HUDEP-2 (cell line): ENCODE results near the gene ZG16B.

ENCODE experiments used
- DNase-seq, 76 experiments: peaks; one replicate each; lab custom pipeline; 2025; ENCODE audit not compliant: unreplicated experiment in 76 of 76; lab: John Stamatoyannopoulos, UW

Gene ZG16B

DNA sequence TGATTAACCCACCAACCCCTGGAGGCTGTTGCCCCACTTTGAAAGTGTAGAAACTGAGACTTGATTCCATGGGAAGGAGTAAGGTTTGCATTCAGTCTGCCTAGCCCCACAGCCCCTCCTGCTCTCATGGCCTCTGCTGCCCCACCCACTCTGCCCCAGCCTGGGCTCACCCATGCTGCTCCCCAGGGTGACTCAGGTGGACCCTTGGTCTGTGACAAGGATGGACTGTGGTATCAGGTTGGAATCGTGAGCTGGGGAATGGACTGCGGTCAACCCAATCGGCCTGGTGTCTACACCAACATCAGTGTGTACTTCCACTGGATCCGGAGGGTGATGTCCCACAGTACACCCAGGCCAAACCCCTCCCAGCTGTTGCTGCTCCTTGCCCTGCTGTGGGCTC lies 25.4 kb upstream of the ZG16B start:
- no peak for DNase-seq

DNA sequence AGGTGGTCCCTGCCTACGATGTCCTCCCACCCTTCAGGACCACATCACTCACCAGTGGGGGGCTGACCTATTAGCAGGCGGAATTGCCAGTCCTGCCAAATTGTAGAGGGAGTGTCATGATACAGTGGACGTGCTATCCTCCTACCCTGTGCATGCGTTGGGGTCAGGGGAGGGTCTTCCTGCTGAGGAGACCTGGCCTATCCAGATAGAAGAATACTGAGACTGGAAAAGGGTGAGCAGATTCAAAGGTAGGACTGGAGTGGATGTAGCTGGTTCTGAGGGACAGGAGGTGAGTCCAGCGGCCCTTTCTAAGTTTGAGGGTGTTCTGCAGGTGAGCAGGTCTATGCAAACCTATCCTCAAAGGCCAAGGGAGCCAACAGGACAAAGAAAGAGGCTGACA lies 23.8 kb upstream of the ZG16B start:
- DNase-seq: no peak

DNA sequence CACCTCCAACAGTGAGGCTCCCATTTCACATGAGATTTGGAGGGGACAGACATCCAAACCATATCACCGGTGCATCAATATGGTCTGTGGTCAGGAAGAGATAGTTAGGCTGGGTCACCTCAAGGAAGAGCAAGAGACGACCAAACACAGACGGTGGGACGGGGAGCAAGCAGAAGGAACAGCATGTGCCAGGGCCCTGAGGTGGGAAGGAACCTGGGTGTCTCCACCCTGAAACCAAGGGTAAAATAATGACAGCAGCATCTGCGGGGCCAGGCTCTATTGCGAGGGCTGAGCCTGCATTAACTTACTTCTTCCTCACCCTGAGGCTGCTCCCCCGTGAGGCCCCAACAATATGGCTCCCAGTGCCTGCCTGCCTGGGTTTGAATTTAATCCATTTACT lies 21.9 kb upstream of the ZG16B start:
- DNase-seq: no peak

DNA sequence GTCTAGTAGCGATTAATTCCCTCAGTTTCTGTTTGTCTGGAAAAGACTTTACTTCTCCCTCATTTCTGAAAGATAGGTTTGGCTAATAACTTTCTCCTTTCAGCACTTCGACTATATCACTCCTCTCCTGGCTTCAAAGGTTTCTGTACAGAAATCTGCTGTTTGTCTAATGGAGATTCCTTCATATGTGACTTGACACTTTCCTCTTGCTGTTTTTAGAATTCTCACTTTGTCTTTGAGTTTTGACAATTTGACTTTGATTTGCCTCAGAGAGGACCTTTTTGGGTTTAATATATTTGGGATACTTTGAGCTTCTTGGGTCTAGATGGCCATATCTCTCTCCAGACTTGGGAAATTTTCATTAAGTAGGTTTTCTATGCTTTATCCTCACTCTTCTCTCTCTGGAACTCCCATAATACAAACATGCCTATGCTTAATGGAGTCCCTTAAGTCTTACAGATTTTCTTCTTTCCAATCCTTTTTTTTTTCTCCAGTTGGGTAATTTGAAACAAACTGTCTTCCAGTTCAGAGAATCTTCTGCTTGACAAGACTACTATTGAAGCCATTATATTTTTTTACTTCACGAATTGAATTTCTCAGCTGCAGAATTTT lies 20.8 kb upstream of the ZG16B start:
- DNase-seq: no peak

DNA sequence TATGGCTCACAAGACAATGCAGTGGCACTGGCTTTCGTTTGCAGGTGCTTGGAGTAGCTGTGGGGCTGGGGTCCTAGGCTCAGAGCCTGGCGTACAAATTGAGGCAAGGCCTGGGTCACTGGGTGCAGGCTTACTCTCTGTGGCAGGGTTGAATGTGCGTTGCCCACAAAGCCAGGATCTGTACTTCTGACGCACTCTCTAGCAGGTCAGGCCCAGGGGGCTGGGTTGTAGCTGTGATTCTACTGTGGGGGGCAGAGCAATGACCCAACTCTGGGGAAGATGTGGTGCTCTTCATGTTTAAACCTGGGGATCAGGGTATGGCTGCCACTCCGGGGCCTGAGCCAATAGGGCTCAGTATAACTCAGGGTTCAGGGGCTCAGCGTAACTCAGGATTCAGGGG lies 19.5 kb upstream of the ZG16B start:
- DNase-seq: no peak

DNA sequence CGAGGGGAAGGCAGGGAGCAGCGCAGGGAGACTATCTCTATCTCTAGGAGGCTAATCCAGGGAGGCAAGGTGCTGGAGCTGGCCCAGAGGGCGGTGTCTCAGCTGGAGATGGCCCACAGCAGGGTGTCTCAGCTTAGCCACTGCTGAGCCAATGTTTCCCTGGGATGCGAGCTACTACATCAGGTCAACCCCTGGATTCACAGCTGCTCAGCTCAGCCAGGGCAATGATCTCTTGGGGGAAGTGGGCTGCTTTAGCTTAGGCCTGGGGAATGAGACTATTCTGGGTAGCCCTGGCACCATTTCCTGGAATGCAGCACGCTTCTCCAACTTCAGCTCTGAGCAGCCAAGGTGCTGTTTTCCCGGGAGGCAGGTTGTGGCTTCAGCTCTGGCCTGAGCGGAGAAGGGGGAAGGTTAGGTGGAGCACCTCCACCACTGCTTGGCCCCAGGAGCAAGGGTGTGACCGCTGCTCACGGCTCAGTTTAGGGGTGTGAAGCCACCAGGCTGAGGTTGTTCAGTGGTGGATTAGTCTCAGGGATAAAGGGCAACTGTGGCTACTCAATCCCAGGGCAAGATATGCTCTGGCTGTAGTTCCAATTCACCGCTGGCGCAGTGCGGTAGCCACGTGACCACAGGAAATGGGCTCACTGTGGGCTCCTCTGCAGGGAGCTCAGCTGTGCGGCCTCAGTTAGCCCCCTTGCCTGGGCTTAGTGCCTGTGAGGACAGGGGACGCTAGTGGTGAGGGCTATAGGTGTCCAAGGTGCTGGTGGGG lies 18.2 kb upstream of the ZG16B start:
- DNase-seq: no peak

DNA sequence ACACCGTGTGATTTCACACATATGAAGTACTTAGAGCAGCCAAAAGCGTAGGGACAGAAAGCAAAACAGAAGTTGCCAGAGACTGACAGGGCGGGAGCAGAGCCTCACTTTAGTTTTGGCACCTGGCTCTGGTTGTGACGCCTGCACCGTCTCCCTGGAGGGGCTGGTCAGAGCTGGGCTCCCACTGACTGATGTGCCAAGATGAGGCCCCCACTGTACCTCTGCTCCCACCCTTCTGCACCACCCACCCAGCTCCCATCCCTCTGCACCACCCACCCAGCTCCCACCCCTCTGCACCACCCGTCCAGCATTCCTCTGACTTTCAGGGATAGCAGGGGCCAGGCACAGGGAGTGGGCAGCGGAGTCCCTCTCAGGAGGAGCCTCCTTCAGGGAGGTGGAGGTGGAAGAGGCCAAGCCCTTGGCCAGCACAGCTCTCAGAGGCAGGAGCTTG lies 16.3 kb upstream of the ZG16B start:
- no peak for DNase-seq

DNA sequence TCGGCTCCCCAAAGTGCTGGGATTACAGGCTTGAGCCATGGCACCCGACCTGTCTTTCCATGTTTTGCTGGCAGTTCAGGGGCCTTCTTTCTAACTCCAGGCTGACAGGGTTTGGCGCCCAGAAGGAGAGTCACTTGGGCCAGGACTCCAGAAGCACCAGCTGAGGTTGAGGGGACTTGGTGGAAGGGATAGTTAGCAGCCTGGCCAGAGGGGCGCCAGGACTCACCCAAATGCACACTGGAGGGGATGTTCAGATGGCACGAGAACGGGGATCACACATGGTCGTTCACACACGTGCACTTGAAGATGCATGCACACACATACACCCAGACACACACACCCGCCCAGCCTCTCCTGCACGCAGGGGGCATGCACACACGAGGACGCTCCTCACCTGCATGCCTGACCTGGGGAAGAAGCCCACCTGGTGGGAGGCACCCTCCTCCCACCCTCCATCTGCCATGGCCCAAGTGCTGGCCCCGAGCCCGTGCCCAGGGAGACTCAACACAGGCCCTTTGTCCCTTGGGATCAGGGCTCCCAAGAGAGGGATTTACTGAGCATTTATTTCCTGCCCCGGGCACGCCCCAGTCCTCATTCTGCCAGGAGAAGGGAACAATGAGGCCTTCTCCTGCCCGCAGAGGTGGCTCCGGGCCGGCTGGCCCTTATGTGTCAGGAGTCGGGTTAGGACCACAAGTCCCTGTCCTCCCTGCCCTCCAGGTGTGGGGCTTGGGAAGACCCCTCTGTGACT lies 15.4 kb upstream of the ZG16B start:
- no peak for DNase-seq

DNA sequence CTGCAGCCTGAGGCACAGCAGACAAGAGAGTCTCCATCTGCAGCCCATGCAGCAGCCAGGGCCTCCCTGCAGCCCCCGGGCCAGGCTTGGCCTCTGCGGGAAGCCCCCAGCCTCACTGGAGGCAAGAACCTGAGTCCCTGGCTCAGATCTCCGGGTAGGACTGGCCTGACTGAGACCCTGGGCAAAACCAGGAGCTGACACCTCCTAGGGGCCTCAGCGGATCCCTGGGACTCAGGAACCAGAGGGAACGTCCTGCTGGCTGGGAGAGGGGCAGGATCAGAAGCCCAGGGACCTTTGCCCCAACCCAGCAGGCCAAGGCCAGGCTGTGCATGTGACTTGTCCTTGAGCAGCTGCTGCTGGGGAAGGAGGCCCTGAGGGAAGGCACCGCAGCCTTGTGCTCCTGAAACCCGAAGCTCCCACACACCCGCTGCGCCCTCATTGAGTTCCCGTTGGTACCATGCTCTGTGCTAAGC lies 14.8 kb upstream of the ZG16B start:
- DNase-seq: no peak

DNA sequence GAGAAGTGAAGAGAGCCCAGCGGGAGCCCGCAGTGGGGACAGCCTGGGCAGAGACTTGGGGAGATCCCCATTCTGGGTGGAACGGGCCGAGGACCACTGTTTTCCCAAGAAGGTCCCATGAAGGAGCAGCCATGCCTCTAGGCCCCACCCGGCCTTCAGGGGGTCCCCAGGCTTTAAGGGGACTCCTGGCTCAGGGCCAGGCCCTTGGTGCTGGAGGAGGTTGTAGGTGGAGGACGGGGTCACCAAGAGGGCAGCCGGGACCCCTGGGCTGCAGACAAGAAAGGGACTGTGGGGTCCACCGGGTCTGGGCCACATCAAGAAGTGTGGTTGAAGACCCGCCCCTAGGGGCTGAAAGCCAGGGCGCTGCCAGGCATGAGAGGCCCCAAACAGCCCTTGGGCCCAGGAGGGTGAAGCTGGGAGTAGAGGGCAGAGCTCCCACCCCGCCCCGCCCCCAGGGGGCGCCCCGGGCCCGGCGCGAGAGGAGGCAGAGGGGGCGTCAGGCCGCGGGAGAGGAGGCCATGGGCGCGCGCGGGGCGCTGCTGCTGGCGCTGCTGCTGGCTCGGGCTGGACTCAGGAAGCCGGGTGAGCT lies 13.3 kb upstream of the ZG16B start, which contains the start of gene PRSS21:
Gene PRSS21, plus strand, starts transcription at position 487 of the 589 bp plus-strand sequence. Its CDS starts 32 bp downstream, at position 519.
- no peak for DNase-seq

DNA sequence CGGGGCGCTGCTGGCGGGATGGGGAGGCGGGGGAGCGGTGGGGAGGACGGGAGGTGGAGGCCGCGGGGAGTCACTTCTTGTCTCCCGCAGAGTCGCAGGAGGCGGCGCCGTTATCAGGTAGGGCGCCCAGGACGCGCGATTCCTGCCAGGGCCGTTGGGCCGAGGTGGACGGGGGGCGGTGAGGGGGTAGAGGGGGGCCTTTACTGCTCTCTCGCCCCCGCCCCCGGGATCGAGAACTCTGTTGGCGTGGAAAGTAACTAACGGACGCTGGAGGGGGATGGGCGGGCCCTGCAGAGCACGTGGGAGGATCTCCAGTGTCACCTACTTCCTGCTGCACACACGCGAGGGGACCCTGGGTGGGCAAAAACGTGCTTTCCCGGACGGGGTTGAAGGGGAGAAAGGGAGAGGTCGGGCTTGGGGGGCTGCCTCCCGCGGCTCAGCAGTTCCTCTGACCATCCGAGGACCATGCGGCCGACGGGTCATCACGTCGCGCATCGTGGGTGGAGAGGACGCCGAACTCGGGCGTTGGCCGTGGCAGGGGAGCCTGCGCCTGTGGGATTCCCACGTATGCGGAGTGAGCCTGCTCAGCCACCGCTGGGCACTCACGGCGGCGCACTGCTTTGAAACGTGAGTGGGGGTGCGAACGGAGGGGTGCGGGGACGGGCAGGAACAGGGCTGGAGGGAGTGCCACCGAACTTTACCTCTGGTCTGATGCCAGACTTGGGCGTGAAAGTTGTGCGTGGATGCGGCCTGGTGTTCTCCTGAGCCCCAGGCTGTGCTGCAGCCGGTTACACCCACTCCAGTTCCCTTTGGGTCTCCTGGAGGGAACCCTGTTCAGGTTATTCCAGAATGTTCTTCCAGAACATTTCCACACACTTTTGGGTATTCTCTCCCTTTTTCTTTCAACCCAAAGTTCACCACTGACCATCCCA lies 12.5 kb upstream of the ZG16B start:
- no peak for DNase-seq

DNA sequence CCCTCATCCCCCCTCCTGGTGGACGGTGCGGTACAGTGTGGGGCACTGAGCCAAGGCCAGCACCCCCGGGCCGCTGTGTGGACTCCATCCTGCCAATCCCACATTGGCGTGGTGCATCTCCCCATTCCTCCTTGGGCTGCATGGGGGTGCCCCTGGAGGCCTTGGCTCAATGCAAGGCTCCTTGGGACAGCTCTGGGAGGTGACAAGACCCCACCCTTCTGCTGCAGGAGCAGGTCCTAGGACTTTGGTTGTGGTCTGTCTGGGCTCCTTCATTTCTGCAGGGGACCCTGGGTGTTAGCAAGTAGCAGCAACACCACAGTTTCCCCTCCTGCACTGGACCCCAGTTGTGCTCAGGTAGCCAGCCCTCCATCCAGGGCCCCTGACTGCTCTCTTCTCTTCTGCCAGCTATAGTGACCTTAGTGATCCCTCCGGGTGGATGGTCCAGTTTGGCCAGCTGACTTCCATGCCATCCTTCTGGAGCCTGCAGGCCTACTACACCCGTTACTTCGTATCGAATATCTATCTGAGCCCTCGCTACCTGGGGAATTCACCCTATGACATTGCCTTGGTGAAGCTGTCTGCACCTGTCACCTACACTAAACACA lies 11.7 kb upstream of the ZG16B start:
- DNase-seq: no peak

DNA sequence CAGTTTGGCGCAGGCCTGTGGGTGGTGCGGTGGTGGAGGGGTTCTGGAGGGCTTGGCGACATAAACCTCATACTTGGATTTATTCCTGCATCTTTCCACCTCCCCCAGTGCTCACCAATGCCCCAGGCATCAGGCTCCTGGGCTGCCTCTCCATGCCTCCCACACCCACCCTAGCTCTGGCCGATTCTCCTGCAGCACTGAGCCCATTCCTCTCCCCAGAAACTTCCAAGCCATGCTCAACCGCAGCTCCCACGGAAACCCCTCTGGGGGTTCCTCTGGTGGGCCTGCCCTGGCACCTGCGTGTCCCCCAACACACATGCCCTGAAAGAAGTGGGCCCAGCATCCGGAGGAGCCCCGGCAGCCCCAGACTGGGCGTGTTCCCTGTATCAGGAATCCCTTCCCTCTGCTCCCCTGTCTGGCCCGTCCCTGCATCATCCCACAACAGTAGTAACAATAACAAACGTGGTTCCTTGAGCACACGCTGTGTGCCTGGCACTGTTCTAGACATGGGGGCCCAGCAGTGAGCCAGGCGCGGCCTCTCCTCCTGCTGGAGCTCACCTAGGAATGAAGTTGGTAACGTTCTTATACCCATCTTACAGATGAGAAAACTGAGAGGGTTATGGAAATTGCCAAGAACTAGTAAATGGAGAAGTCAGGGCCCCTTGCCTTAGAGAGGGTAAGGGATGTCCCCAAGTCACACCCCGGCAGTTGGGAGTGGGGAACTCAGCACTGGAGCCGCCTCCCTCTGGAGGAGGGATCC lies 10.7 kb upstream of the ZG16B start:
- no peak for DNase-seq

DNA sequence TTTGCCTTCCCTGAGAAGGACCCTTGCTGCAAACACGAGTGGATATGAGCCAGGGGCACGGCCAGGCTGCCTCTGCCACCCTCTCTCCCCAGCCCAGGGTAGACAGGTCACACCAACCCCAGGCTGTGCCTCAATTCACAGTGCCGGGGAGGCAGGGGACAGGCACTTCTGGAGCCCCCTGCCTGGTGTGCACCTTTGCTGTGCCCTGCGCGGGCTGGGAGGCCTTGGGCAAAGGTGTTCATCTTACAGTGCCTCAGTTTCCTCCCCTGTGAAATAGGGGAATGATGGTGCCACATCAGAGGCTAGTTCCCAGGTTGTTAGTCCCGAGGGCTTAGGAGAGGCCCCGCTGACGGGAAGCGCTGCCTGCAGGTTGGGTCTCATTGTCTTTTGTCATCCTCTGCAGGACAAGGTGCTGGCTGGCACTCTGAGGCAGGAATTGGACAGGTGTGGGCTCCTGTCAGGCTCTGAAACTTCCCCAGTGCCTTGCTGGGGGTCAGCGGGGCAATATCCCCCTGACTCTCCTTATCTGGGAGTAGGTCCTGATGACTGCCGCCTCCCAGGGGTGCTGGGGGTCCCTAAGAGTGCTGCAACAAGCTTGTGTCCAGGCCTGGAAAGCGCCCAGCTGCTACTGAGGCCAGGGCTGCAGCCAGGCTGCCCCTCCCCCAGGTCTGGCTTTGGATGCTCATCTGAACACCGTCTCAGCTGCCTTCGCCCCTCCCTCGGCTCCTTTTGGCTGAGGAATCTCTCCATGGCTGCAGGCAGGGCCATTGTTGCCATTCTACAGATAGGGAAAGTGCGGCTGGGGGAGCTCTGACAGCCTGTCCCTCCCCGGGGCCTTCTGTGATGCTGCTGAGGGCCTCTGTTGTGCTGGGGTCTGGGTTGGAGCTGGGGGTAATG lies 9.9 kb upstream of the ZG16B start:
- no peak for DNase-seq

DNA sequence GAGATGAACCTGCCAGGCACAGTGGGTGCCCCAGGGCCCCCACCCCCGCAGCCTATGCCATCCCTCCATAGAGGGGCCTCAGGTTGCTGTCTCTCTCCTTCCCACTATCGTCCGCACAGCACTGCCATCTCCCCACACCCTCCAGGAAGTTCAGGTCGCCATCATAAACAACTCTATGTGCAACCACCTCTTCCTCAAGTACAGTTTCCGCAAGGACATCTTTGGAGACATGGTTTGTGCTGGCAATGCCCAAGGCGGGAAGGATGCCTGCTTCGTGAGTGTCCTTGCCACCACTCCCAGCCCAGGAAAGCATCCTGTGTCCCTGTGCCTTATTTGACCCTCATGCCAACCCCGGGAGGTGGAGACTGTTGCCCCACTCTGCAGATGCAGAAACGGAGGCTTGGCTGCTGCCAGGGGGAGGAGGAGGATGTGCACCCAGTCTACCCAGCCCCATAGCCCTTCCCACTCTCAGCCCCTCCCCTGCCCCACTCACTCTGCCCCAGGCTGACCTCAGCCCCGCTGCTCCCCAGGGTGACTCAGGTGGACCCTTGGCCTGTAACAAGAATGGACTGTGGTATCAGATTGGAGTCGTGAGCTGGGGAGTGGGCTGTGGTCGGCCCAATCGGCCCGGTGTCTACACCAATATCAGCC lies 9.1 kb upstream of the ZG16B start:
- no peak for DNase-seq

DNA sequence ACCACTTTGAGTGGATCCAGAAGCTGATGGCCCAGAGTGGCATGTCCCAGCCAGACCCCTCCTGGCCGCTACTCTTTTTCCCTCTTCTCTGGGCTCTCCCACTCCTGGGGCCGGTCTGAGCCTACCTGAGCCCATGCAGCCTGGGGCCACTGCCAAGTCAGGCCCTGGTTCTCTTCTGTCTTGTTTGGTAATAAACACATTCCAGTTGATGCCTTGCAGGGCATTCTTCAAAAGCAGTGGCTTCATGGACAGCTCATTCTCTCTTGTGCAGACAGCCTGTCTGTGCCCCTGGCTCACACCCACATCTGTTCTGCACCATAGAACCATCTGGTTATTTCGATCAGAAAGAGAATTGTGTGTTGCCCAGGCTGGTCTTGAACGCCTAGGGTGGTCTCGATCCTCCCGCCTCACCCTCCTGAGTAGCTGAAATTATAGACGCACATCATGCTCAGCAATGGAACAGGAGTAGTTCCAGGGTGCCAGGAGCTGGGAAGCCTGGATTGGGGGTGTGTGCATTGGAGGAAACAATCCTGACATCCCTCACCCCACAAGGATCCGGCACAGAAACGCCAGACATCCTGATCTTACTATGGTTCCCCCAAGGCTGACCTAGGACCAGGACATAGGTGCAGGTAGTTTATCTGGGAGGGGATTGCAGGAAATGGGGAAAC lies 8.5 kb upstream of the ZG16B start:
- DNase-seq: no peak

DNA sequence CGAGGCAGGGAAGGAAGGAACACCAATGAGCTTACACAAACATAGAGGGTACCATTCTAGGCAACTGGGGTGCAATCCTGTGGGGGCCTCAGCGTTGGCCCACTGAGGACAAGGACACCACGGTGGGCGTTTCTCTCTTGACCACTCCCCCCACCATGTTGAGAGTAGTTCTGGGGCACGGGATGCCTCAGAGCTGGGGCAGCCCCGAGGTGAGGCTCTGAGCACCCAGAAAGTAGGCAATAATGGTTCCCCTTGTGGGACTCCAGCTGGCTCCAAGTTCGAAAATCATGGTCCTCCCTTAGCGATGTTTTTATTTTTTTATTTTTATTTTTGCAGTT lies 8.0 kb upstream of the ZG16B start:
- no peak for DNase-seq
